GM20000 (cell line): Measurements from ENCODE around the gene TNFSF9.
A peak's percentile ranks its signal among the peaks of the same experiment; 100 is the strongest.
"Not testable (repeated sequence)": the region's sequence is repeated elsewhere in the genome, so short reads cannot be mapped to it uniquely, and the experiment has no call there.

Experiments
- DNase-seq: peaks from one replicate; pipeline ENCODE4 v3.0.0; 2012; ENCODE audit warnings: low spot score
- CTCF ChIP-seq: IDR thresholded peaks from 2 replicates; pipeline ENCODE4 v1.5.1; 2012; ENCODE audit warnings: mild to moderate bottlenecking, control low read depth; ENCODE audit errors: extremely low read depth, missing control alignments

Gene TNFSF9

GRCh38 chr19:6500837-6501739, 29.7 kb upstream of the TNFSF9 start:
- no peak for TF ChIP-seq CTCF
- DNase-seq: peak; percentile 14

- no peak for TF ChIP-seq CTCF
- DNase-seq: peak; percentile 85
These were observed 28.8 kb upstream of the TNFSF9 start, which contains the start of gene TUBB4A for GRCh38 chr19:6501740-6502648. Gene TUBB4A, minus strand, starts transcription at chr19:6502309. Its CDS starts 97 bp downstream, at chr19:6502212.

GRCh38 chr19:6503407-6504201, 27.2 kb upstream of the TNFSF9 start:
- DNase-seq: peak; percentile 7
- TF ChIP-seq CTCF: no peak

GRCh38 chr19:6508028-6508771, 22.6 kb upstream of the TNFSF9 start:
- not testable (repeated sequence) for DNase-seq

GRCh38 chr19:6509118-6509971, 21.5 kb upstream of the TNFSF9 start:
- TF ChIP-seq CTCF: no peak
- DNase-seq: no peak

- no peak for TF ChIP-seq CTCF
- DNase-seq: peak; percentile 2
These were observed 20.2 kb upstream of the TNFSF9 start for GRCh38 chr19:6510618-6511017.
